ENCODE results near the gene LMBR1.

LMBR1 gene

DNA sequence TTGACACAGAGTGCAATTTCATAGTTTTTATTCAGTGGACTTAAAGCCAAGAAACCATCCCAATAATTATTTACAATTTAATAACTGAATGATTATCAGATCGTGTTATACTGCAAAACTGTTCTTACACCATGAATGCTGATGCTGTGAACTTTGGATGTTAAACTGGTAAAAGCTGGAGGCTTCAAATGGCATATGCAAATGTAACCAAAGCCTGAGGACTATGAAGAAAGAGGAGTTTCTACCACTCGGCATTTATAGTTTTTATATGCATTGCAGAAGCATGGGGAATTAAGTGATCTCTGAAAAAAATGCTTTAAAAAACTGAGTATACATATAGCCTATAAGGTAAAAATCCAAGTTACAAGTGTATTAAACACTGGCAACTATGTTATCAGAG is 210.1 kb downstream of the LMBR1 start:
- no peak for DNase-seq

DNA sequence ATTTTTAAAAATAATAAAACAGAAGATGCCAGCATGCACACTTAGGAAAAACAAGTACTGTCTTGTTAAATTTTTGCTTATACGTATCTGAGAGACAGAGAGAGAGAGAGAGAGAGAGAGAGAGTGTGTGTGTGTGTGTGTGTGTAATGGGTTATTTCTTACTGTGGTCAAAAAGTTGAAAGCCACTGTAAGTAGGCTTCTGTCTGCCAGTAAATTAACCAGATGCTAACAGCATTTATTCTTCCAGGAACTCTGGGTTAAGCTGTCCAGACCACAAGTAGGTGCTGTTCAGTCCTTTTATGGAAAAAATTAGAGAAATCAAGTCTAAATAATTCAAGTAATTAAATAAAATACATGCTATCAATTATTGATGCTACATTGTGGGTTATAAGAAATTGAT is 212.7 kb downstream of the LMBR1 start:
- DNase-seq, result no peak

DNA sequence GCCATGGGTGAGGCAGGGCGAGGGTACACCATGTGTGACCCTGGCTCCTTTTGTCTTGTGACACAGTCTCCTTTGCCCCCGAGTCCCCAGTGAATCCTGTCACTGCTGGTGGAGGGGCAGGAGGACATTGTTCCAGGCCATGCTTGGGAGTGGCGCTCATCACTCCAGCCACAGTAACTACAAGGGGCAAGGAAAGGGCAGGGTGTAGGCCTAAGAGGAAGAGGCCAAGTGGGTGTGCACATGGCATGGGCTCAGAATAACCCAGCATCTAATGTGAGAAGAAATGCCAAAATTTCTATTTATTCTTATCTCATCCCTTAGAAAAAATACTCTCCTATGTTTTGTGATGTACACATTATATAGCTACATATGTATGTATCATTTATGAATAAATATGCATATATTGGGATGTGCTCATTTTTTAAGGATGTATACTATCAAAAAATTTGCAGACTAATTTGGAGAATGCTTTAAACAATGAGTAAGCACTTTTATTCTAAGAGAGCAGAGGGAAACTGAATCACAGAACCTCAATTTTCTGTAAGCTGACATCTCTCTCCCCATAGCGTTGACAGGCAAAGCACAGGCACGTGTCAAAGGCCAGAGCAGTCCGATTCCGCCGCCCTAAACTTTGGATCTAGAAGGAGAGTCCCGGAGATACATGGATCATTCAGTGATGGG is 215.5 kb downstream of the LMBR1 start:
- DNase-seq, result no peak

DNA sequence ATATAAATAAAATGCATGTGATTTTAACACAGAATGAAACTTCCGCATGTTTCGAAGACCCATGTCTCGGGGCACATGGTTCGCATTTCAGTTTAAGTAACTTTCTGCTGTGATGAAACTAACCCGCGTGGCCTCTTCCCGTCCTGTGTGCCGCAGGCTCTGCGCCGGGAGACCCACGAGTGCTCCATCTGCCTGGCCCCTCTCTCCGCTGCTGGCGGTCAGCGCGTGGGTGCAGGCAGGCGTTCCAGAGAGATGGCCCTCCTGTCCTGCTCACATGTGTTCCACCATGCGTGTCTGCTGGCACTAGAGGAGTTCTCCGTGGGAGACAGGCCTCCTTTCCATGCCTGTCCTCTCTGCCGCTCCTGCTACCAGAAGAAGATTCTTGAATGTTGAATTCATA is 216.7 kb downstream of the LMBR1 start:
- DNase-seq, result no peak

DNA sequence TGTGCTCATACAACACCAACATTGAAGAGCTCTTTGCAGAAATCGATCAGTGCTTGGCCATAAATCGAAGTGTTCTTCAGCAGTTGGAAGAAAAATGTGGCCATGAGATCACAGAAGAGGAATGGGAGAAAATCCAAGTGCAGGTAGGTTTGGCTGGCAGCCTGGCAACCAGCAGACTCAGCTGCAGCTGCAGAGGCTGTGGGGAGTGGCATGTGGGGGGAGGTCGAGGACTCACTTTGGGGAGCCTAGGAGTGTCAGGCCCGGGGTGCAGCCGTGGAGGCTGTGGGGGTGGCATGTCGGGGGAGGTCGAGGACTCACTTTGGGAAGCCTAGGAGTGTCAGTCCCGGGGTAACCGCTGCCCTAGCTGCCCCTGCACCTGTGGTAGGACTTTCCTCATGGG is 217.3 kb downstream of the LMBR1 start:
- no peak for DNase-seq

GRCh38 chr7:156673902-156674301 is 219.1 kb downstream of the LMBR1 start:
- DNase-seq, result no peak

GRCh38 chr7:156673454-156673853 is 219.5 kb downstream of the LMBR1 start:
- no peak for DNase-seq

- no peak for DNase-seq
Measured at GRCh38 chr7:156669035-156669828, 223.8 kb downstream of the LMBR1 start.

GRCh38 chr7:156668130-156668741 is 224.7 kb downstream of the LMBR1 start:
- DNase-seq, result no peak

DNA sequence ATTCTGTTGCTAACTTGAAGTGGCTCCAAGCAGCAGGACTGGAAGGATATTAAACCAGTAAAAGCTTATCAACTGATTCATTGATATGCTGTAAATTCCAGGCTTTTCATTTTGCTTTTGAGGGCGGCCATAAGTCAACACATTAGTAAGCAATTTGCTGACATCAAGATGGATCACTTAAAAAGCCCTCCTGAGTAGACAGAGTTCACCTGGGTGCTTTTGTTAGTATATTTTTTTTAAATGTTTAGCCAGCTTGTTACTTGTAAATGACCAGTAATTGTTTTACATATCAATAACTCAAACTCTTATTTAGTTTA is 225.9 kb downstream of the LMBR1 start:
- DNase-seq, result peak; percentile 88

- DNase-seq, result peak; percentile 66
Measured at GRCh38 chr7:156666368-156667109, 226.4 kb downstream of the LMBR1 start.

DNA sequence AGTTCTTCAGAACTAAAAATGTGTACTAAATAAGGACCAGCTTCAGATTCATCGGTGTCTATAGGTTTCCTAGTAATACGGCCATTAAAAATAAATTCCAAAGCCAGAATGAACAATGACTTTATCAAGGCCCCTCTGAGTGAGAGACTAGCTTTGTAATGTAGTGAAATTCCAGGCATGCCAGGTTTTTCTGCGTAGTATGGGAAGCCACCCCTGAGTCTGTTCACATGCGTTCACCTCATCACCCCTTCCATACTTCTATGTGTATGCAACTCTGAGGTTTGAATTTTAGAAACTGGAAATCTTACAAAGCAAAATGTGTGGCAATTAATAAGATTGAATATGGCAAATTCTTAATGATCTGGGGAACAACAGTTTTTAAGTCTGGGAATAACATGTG is 227.9 kb downstream of the LMBR1 start:
- no peak for DNase-seq

DNA sequence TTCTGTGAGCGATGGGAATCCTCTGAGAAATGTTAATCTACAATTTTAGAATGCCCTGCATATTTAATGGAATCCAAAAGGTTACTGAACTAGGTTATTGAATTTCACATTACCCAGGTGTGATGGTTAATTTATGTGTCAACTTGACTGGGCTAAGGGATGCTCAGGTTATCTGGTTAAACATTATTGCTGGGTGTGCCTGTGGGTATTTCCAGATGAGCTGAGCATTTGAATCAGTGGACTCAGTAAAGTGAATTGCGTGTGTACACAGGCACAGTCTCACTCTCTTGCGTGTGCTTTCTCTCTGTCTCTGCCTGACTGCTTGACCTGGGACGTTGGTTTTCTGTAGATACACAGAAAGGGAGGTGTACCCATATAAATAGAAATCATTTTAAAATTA is 230.7 kb downstream of the LMBR1 start:
- no peak for DNase-seq

DNA sequence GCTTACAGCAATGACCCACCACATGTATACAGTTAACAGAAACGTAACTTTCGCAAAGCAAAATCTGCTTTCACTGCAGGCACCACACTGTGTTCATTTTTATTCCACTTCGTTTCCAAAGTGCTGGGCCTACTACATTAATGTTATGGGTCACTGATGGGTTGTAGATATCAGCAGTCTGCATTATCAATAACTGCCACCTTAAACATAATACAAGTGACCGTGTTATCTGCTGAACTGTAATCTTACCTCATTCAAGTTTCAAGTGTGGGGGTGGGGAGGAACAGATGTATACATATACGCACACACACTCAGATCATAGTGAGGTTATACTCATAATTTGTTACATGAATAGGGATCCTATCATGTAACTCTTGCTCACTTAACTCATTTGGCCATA is 231.3 kb downstream of the LMBR1 start:
- no peak for DNase-seq

GRCh38 chr7:156659961-156660360 is 233.0 kb downstream of the LMBR1 start:
- no peak for DNase-seq

GRCh38 chr7:156659203-156659602 is 233.8 kb downstream of the LMBR1 start:
- no peak for DNase-seq

GRCh38 chr7:156657681-156658080 is 235.3 kb downstream of the LMBR1 start:
- DNase-seq, result no peak

GRCh38 chr7:156656598-156656997 is 236.4 kb downstream of the LMBR1 start:
- no peak for DNase-seq

DNA sequence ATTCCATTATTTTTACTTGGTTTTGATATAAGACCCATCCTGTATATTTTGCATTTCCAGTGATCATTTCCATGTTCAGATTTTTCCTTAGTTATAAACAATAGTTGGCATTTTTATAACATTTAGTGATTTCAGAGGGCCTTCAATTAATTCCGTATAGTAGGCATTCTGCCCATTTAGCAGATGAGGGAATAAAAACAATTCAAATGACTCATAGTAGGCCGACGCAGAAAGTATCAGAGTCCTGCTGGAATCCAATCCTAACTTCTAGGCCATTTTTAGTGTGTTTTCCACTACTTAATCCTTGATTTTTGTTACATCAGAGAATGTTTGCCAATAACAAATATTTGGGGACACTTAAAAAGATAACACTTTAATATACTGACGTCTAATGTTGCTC is 237.0 kb downstream of the LMBR1 start:
- no peak for DNase-seq

GRCh38 chr7:156655251-156655650 is 237.7 kb downstream of the LMBR1 start:
- DNase-seq, result no peak

DNA sequence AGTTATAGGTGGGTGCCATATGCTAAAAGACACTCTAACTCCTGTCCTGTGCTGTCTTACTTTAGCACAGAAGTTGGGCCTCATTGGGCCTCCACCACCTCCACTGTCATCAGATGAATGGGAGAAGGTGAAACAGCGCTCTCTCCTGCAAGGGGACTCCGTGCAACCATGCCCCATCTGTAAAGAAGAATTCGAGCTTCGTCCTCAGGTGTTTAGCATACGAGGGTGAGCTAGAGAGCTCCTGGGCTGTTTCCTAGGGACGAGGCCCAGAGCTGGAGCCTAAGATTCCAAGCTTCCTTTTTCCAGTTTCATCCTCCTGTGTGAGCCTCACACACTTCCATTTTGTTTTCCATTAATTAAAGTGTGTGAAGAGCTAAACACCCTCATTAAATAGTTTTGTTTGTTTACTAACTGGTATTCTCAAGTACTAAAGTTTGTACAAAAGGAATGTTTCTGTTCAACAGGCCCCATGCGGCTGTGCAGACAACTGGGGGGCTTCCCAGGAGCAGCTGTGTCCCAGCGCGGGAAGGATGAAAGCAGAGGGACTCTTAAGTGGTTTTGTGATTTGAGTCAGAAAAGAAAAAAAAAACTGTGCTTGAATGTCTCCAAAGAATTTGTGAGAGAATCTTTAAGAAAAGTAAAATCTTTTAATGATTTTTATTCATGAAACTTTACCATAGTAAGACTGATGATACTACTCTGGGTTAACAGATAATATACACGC is 238.3 kb downstream of the LMBR1 start:
- no peak for DNase-seq

GRCh38 chr7:156652886-156653568 is 240.0 kb downstream of the LMBR1 start:
- no peak for DNase-seq

All from NCI-H146 (cell line).